K562 (cell line): ENCODE data around the gene GNAZ. TPM values are rescaled to one million over a fixed set of nuclear protein-coding genes. Genes with fewer than 3 reads are reported as not detected.

Experiments
- ATAC-seq: fragments of 200-7000 bp; cut with Tn5 transposase; 3 replicates; pipeline ENCODE4 v1.9.1; 2020; ENCODE audit warnings: moderate library complexity
- BruUV-seq: library from RNA; stranded (reverse); fragments of 400-500 nt; replicated peaks from 2 replicates; lab custom pipeline; 2021; lab: Mats Ljungman, UMichigan
- CTCF ChIA-PET: fragments of 300-600 bp; formaldehyde crosslinking; extraction: SDS; loops from one replicate; lab custom pipeline; 2021; ENCODE audit warnings: low intra/inter-chr PET ratio; lab: Yijun Ruan, JAX
- POLR2A ChIA-PET: fragments of 300-600, 350-650 bp; sonication (Branson Sonifier 250); formaldehyde crosslinking; extraction: SDS; loops from one replicate; lab custom pipeline; 2021; ENCODE audit warnings: antibody characterized with exemption, inconsistent platforms; lab: Yijun Ruan, JAX
- DNase-seq, 4 experiments: peaks; one replicate each; pipeline versions ENCODE4 v3.0.0 to v3.0.0-alpha.2; 2011 to 2018; ENCODE audit warnings: low spot score in 3 of 4, mixed read lengths in 3 of 4; ENCODE audit errors: extremely low read depth in 1 of 4
- FAIRE-seq: peaks from 2 replicates; lab custom pipeline; 2011; peaks lifted over from hg19 to GRCh38; lab: Jason Lieb, UNC
- H2AFZ ChIP-seq: 2 replicates; pipeline ENCODE4 v1.6.0; 2011; ENCODE audit warnings: low read depth, low read length, control low read depth, inconsistent platforms
- H3K27ac ChIP-seq: fragments of 200-600 bp; 3 replicates; pipeline ENCODE4 v1.8.0; 2011; ENCODE audit warnings: low read depth, mild to moderate bottlenecking, control low read depth, inconsistent platforms, low read length, moderate library complexity, mixed read lengths; ENCODE audit errors: extremely low read depth
- H3K27me3 ChIP-seq, 2 experiments: fragments of 300-600 bp in 1 of 2; 2 replicates in 1 of 2; 3 replicates in 1 of 2; pipeline versions ENCODE4 v1.6.0 to v1.8.0; 2011; ENCODE audit warnings: inconsistent platforms in 2 of 2, low read length in 2 of 2, mild to moderate bottlenecking in 1 of 2, mixed read lengths in 1 of 2, moderate library complexity in 1 of 2; ENCODE audit not compliant: control insufficient read depth in 2 of 2, insufficient read depth in 2 of 2
- H3K36me3 ChIP-seq: fragments of 300-600 bp; 3 replicates; pipeline ENCODE4 v1.8.0; 2011; ENCODE audit warnings: mild to moderate bottlenecking, low read length, inconsistent platforms; ENCODE audit not compliant: control insufficient read depth, insufficient read depth
- H3K4me1 ChIP-seq, 2 experiments: fragments of 200-600 bp in 1 of 2; replicated peaks in 1 of 2; 2 replicates in 1 of 2; 3 replicates in 1 of 2; pipeline versions ENCODE4 v1.5.1 to v1.8.0; 2011; ENCODE audit warnings: inconsistent platforms in 2 of 2, low read length in 2 of 2, mild to moderate bottlenecking in 1 of 2, mixed read lengths in 1 of 2, moderate library complexity in 1 of 2; ENCODE audit not compliant: control insufficient read depth in 2 of 2, insufficient read depth in 2 of 2
- H3K4me2 ChIP-seq: 2 replicates; pipeline ENCODE4 v1.6.1; 2011; ENCODE audit warnings: low read length, control low read depth, inconsistent platforms, mixed read lengths; ENCODE audit not compliant: insufficient read depth
- H3K4me3 ChIP-seq: fragments of 200-600 bp; sonication (generic), shearing (Covaris generic); 2 replicates; pipeline ENCODE4 v1.5.1; 2016; ENCODE audit warnings: control low read depth, inconsistent platforms
- H3K79me2 ChIP-seq: fragments of 200-600 bp; 3 replicates; pipeline ENCODE4 v1.8.0; 2011; ENCODE audit warnings: low read length, inconsistent platforms; ENCODE audit not compliant: control insufficient read depth, insufficient read depth
- H3K9ac ChIP-seq, 2 experiments: 2 replicates each; pipeline versions ENCODE4 v1.6.0 to v1.6.1; 2011; ENCODE audit warnings: low read depth in 2 of 2, low read length in 2 of 2, control low read depth in 1 of 2, inconsistent platforms in 1 of 2, mild to moderate bottlenecking in 1 of 2, mixed read lengths in 1 of 2; ENCODE audit not compliant: insufficient read depth in 1 of 2
- H3K9me1 ChIP-seq: one replicate; pipeline ENCODE4 v1.6.0; 2011; ENCODE audit warnings: inconsistent platforms, mild to moderate bottlenecking, low read length, moderate library complexity; ENCODE audit not compliant: control insufficient read depth, insufficient read depth
- H3K9me3 ChIP-seq: replicated peaks from 2 replicates; pipeline ENCODE4 v1.5.1; 2011; ENCODE audit warnings: low read depth, low read length, inconsistent platforms; ENCODE audit not compliant: control insufficient read depth, insufficient read depth
- H4K20me1 ChIP-seq: replicated peaks from 2 replicates; pipeline ENCODE4 v1.6.1; 2011; ENCODE audit warnings: low read length, inconsistent platforms, mixed read lengths; ENCODE audit not compliant: control insufficient read depth, insufficient read depth
- GABPB2 ChIP-seq: fragments of 250-450 bp; sonication (Bioruptor Pico); conservative IDR thresholded peaks from 2 replicates; pipeline ENCODE4 v1.5.1; 2021; ENCODE audit warnings: mild to moderate bottlenecking
- WGBS: fragments of 100-300 bp; shearing (Covaris generic); methylation state at CpG from one replicate; pipeline ENCODE4 v1.1.6; 2016; ENCODE audit warnings: low coverage, mixed read lengths; ENCODE audit not compliant: insufficient coverage; ENCODE audit errors: missing lambda C conversion rate; 5-methylcytosine and 5-hydroxymethylcytosine counted together
- in situ Hi-C: fragments of 300-500 bp; cut with MboI; formaldehyde crosslinking; loops from 4 replicates; pipeline ENCODE4 v1.15.0; 2018; ENCODE audit warnings: inconsistent platforms, mixed read lengths
- intact Hi-C: fragments of 100-400 bp; cut with micrococcal nuclease; formaldehyde crosslinking; loops from 2 replicates; pipeline ENCODE4 v1.14.2; 2022
- polyA plus RNA-seq, 8 experiments: library from polyadenylated mRNA; depleted of rRNA in 4 of 8; stranded (reverse) in 5 of 8; unstranded in 3 of 8; fragments of >200 nt; fragmentation: Nextera tagmentation in 2 of 8; fragmentation: Illumina TruSeq in 1 of 8; extraction: Ambion mirVana in 2 of 8; extraction: Trizol in 1 of 8; gene quantifications; 2 replicates each; pipeline versions ENCODE4 v1.2.1 to v1.2.3, GENCODE V29; 2011 to 2014; ENCODE audit warnings: inconsistent platforms in 1 of 8, missing spikeins in 1 of 8
- total RNA-seq, 7 experiments: library from RNA; depleted of rRNA in 6 of 7; stranded (reverse); fragments of >200 nt in 6 of 7; fragmentation: Illumina TruSeq in 2 of 7; extraction: Trizol in 2 of 7; gene quantifications; 2 replicates each; pipeline versions ENCODE4 v1.2.1 to v1.2.3, GENCODE V29; 2011 to 2021; ENCODE audit warnings: low replicate concordance in 1 of 7
- TF ChIP-seq, protein P1 (sequence below): fragments of 200-800 bp; sonication (Bioruptor generic); IDR thresholded peaks from 2 replicates; pipeline ENCODE4 v1.6.1; 2016; ENCODE audit warnings: missing genetic modification characterization, missing compliant biosample characterization

GNAZ gene
- total and polyA plus RNA-seq, 9 of the 15 experiments (the other 6 are each of a cell fraction or from before 2014, with no cell fraction given): 0.04 to 0.22 (median 0.13) TPM; not detected in 3

DNA sequence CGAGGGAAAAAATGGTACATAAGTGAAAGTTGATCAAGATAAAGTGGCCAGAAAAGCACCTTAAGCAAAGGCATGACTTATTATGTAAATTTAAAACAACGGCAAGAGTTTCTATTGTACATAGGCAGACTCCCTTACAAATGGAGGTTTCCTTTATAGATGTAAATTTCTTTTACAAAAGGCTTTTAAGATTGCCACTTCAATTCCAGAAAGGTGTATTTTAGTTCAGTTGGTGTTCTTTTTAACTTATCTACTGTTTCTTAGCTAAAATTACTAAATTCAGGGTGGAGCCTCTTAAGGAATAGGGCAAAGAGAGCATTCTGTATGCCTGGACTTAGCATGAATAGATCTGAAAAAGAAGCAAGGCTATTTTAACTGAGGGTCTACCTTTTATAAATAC is 24.9 kb upstream of the GNAZ start:
- no peak overlapping the region for H3K4me2 ChIP-seq
- H3K4me1 ChIP-seq: no peaks in the 10 kb centered on the region
- H3K9me3 ChIP-seq: peaks cover 4% of the 10 kb centered on the region; the same call in 1 of the 2 replicates
- H2AFZ ChIP-seq: no peak overlapping the region
- no peak for ATAC-seq
- H3K27me3 ChIP-seq: peaks cover 0 to 6% of the 10 kb centered on the region in 2 experiments; a peak in 1 of 5 replicates
- CTCF ChIA-PET: no interaction called here
- intact Hi-C loops (no loop called here), in situ Hi-C loops (no loop called here)
- no peak overlapping the region for H3K4me3 ChIP-seq
- no peaks in the 10 kb centered on the region for H3K36me3 ChIP-seq
- TF ChIP-seq, protein P1, sequence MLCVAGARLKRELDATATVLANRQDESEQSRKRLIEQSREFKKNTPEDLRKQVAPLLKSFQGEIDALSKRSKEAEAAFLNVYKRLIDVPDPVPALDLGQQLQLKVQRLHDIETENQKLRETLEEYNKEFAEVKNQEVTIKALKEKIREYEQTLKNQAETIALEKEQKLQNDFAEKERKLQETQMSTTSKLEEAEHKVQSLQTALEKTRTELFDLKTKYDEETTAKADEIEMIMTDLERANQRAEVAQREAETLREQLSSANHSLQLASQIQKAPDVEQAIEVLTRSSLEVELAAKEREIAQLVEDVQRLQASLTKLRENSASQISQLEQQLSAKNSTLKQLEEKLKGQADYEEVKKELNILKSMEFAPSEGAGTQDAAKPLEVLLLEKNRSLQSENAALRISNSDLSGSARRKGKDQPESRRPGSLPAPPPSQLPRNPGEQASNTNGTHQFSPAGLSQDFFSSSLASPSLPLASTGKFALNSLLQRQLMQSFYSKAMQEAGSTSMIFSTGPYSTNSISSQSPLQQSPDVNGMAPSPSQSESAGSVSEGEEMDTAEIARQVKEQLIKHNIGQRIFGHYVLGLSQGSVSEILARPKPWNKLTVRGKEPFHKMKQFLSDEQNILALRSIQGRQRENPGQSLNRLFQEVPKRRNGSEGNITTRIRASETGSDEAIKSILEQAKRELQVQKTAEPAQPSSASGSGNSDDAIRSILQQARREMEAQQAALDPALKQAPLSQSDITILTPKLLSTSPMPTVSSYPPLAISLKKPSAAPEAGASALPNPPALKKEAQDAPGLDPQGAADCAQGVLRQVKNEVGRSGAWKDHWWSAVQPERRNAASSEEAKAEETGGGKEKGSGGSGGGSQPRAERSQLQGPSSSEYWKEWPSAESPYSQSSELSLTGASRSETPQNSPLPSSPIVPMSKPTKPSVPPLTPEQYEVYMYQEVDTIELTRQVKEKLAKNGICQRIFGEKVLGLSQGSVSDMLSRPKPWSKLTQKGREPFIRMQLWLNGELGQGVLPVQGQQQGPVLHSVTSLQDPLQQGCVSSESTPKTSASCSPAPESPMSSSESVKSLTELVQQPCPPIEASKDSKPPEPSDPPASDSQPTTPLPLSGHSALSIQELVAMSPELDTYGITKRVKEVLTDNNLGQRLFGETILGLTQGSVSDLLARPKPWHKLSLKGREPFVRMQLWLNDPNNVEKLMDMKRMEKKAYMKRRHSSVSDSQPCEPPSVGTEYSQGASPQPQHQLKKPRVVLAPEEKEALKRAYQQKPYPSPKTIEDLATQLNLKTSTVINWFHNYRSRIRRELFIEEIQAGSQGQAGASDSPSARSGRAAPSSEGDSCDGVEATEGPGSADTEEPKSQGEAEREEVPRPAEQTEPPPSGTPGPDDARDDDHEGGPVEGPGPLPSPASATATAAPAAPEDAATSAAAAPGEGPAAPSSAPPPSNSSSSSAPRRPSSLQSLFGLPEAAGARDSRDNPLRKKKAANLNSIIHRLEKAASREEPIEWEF (CRISPR knock-in tag): peak; percentile 83
- TF ChIP-seq GABPB2 (CRISPR knock-in tag): no peak
- no peaks in the 10 kb centered on the region for H3K9me1 ChIP-seq
- no TSS peak for BruUV-seq
- POLR2A ChIA-PET: interaction anchor here (0.6 to 5.5 kb wide), 14 partner anchors 9 to 296 kb away, joined by 3 to 42 read pairs (median 5); partner anchors contain the start of gene GNAZ
- under 1% methylated on average over 2 of the region's 2 CpGs for WGBS
- no peaks in the 10 kb centered on the region for H4K20me1 ChIP-seq
- no peak for FAIRE-seq
- H3K27ac ChIP-seq: no peak overlapping the region
- no peaks in the 10 kb centered on the region for H3K79me2 ChIP-seq
- H3K9ac ChIP-seq: no peak overlapping the region
- DNase-seq: no peak
